Stimulated activated effector memory CD8-positive, alpha-beta T cell treated with anti-CD3 and anti-CD28 coated beads, Interleukin-12 subunit alpha, Interleukin-12 subunit beta, amount 100 ng/mL, for 72 hours (primary cell): Measurements from ENCODE around the gene TRMT112.

Source experiments
- ATAC-seq: fragments of 150-1000 bp; cut with Tn5 transposase; 2 replicates; pipeline ENCODE4 v1.10.0; 2021
- DNase-seq, 2 donors: peaks; one replicate each; pipeline ENCODE4 v3.0.0; 2021 to 2022; ENCODE audit warnings: low spot score in 2 of 2
- H3K27ac Mint-ChIP-seq: one replicate; pipeline ENCODE4 v1.8.0; 2022; ENCODE audit warnings: mild to moderate bottlenecking, mixed read lengths
- H3K36me3 Mint-ChIP-seq: one replicate; pipeline ENCODE4 v1.8.0; 2022; ENCODE audit warnings: mild to moderate bottlenecking, mixed read lengths
- H3K4me1 Mint-ChIP-seq: one replicate; pipeline ENCODE4 v1.8.0; 2022; ENCODE audit warnings: mixed read lengths
- H3K4me3 Mint-ChIP-seq: one replicate; pipeline ENCODE4 v1.8.0; 2022; ENCODE audit warnings: mild to moderate bottlenecking, mixed read lengths
- H3K9me3 Mint-ChIP-seq: one replicate; pipeline ENCODE4 v1.8.0; 2022; ENCODE audit warnings: mixed read lengths

Gene TRMT112

DNA sequence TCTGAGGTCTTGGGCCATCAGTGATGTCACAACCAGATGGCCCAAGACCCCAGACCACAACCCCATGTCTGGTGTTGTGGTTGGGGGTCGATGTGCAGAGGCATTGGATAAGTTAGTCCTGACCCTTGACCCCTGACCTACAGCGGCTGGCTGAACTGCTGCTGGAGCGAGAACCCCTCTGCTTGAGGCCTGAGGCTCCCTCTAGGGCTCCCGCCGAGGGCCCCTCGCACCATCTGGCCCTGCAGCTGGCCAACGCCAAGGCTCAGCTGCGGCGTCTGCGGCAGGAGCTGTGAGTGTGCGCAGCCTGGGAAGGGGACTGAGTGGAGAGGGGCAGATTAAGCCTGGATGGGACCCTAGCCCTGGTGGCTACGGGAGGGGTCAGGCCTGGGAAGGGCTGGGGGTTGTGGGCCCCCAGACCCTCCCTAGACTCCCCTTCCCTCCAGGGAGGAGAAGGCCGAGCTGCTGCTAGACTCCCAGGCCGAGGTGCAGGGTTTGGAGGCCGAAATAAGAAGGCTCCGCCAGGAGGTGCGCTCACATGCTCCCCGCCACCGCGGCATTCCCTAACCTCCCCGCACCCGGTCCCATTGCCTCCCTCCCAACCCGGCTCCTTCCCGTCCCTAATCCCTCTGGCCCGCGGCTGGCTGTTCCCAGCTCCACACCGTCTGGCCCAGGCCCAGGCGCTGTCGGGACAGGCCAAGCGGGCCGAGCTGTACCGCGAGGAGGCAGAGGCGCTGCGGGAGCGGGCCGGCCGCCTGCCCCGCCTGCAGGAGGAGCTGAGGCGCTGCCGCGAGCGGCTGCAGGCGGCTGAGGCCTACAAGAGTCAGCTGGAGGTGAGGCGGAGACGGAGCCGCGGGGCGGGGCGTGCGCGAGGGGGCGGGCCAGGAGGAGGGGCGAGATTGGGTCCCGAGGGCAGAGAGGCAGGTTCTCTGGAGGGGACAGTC, 24.8 kb upstream of the TRMT112 start:
- Mint-ChIP-seq H3K4me3 (peak overlapping the region; percentile 90), H3K27ac (peak overlapping the region; percentile 83), H3K9me3 (no peaks in the 10 kb centered on the region), H3K36me3 (peaks cover 86% of the 10 kb centered on the region), H3K4me1 (peaks cover 44% of the 10 kb centered on the region)
- peak; percentile 78 for ATAC-seq
- peak; percentile 80 to 95 for DNase-seq

DNA sequence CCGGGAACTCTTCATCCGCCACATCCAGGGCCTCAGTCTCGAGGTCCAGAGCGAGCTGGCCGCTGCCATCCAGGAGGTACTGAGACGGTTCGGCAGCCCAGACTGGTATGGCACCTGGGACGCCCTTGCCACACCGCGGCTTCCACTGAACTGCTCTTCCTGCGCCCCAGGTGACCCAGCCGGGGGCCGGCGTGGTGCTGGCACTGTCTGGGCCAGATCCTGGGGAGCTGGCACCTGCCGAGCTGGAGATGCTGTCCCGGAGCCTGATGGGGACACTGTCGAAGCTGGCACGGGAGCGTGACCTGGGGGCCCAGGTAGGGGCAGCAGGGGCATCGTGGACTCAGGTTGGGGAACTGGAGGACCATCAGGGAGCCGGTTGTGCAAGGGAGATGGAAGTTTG, 24.1 kb upstream of the TRMT112 start:
- peaks cover 41% of the 10 kb centered on the region for H3K4me1 Mint-ChIP-seq
- peak overlapping the region; percentile 83 for H3K27ac Mint-ChIP-seq
- peaks cover 79% of the 10 kb centered on the region for H3K36me3 Mint-ChIP-seq
- ATAC-seq (no peak), DNase-seq (no peak)
- H3K9me3 Mint-ChIP-seq = no peaks in the 10 kb centered on the region
- H3K4me3 Mint-ChIP-seq = peak overlapping the region; percentile 90

DNA sequence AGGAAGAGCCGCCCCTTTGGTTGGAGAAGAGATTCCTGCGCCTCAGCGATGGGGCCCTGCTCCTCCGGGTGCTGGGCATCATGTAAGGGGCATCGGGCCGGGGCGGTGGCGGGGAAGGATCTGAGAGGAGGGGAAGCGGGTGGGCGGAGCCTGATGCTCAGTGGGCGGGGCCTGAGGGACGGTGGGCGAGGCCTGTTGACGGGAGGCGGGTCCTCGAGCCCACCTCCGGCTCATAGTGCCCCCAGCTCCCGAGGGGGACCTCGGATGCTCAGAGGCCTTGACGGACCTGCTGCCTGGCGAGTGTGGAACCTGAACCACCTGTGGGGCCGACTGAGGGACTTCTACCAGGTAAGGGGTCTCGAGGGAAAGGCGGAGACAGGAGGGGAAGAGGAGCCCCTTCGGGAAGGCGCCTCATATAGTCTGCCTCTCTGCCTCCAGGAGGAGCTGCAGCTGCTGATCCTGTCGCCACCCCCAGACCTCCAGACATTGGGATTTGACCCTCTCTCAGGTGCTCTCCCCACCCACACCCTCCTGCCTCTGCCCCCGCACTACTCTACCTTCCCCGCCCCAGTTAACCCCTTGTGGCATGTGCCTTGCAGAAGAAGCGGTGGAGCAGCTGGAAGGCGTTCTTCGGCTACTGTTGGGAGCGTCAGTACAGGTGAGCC, 23.4 kb upstream of the TRMT112 start:
- H3K9me3 Mint-ChIP-seq = no peaks in the 10 kb centered on the region
- ATAC-seq (peak; percentile 65), DNase-seq (peak; percentile 81 to 95)
- peak overlapping the region; percentile 90 for H3K4me3 Mint-ChIP-seq
- H3K4me1 Mint-ChIP-seq = peaks cover 41% of the 10 kb centered on the region
- peaks cover 72% of the 10 kb centered on the region for H3K36me3 Mint-ChIP-seq
- H3K27ac Mint-ChIP-seq = peak overlapping the region; percentile 83

DNA sequence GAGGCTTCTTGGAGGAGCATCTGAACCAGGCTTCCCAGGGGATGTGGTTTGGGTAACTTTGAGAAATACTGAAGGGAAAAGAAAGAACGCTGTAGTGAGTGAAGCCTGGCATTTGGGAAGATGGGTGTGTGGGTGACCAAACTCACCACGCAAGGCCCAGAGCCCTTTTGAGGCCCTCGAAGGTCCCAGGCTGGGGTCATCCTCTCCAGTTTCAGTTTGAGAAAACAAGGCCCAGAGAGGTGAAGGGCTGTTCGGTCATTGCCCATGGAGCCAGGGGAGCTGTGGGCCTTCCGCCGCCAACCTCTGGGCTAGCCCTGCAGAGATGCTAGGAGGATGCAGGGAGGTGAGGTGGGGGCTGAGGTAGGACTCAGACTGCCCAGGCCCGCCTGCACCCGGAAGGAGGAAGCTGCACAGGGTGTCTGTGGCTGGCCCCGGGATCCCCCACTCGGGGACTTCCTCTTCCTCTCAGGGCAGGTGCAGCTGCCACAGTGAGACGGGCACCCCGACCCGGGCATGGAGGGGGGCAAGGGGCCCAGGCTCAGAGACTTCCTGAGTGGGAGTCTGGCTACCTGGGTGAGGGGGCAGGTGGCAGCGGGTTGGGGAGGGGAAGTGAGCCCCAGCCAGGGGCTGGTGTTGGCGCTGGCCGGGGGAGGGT, 22.5 kb upstream of the TRMT112 start, which contains the start of gene CCDC88B:
Gene CCDC88B (plus strand): TSS at position 451 of the 655 bp plus-strand sequence. CDS start 63 bp downstream, at position 514.
- ATAC-seq (peak; percentile 86), DNase-seq (peak; percentile 63 to 91)
- Mint-ChIP-seq H3K27ac (peak within 1 kb of the TSS; percentile 83), H3K36me3 (peaks cover 68% of the 10 kb centered on the region), H3K9me3 (no peaks in the 10 kb centered on the region), H3K4me1 (peaks cover 43% of the 10 kb centered on the region), H3K4me3 (peak within 1 kb of the TSS; percentile 90)

DNA sequence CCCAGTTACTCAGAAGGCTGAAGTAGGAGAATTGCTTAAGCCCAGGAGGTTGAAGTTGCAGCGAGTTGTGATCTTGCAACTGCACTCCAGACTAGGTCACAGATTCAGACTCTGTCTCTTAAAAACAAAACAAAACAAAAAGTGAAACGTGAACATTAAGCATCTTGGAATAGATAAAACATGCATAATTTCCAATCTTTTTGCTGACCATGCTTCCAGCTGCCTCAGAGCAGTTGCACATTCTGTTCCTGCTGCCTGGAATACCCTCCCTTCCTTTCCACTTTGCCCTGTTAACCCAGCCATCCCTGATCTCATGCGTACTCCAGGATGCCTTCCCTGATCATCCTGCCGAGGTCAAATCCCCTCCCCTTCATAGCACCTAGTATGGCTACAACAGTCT, 21.9 kb upstream of the TRMT112 start:
- H3K4me3 Mint-ChIP-seq = peak overlapping the region; percentile 90
- H3K4me1 Mint-ChIP-seq = peaks cover 45% of the 10 kb centered on the region

DNA sequence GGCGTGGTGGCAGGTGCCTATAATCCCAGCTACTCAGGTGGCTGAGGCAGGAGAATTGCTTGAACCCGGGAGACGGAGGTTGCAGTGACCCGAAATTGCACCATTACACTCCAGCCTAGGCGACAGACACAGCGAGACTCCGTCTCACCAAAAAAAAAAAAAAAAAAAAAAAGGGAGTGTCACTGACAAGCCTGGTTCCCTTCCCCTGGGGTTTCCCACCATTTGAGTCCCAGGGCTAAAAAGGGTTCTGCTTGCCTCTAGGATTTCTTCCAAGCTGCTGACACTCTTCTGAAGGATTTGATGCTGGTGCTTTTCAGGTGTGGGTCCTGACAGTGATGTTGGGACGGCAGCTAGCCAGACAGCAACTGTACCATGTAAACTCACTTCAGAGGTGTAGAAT, 21.4 kb upstream of the TRMT112 start:
- Mint-ChIP-seq H3K36me3 (peaks cover 64% of the 10 kb centered on the region), H3K27ac (peak overlapping the region; percentile 83)

More for the DNA sequence above, 21.9 kb upstream of the TRMT112 start:
- H3K27ac Mint-ChIP-seq = peak overlapping the region; percentile 83
- peaks cover 64% of the 10 kb centered on the region for H3K36me3 Mint-ChIP-seq
- ATAC-seq (no peak), DNase-seq (no peak)
- H3K9me3 Mint-ChIP-seq = no peaks in the 10 kb centered on the region

DNA sequence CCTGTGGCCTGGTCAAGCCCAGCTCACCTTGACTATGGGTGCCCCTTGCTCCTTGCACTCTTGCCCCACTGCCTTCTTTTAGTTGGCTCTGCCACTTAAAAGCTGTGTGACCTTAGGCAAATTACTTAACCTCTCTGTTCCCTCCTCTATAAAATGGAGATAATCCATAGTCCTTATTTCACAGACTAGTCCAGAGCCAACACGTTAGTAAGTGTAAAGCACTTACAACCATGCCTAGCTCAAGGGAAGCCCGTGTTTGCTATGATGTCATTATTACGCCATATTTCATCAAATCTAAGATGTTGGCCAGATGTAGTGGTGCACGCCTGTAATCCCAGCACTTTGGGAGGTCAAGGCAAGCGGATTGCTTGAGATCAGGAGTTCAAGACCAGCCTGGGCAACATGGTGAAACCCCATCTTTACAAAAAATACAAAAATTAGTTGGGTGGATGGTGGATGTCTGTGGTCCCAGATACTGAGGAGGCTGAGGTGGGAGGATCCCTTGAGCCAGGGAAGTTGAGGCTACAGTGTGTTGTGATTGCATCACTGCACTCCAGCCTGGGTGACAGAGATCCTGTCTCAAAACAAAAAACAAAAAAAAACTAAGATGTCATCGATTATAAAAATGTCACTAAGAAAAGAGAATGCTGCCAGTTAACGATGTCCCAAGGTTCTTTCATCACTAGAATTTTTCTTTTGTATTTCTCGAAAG, 20.3 kb upstream of the TRMT112 start:
- Mint-ChIP-seq H3K4me3 (peak overlapping the region; percentile 90), H3K9me3 (no peaks in the 10 kb centered on the region), H3K27ac (peak overlapping the region; percentile 29), H3K4me1 (peaks cover 45% of the 10 kb centered on the region), H3K36me3 (peaks cover 65% of the 10 kb centered on the region)
- ATAC-seq (no peak), DNase-seq (no peak)

More for the DNA sequence above, 21.4 kb upstream of the TRMT112 start:
- peak overlapping the region; percentile 90 for H3K4me3 Mint-ChIP-seq
- H3K9me3 Mint-ChIP-seq = no peaks in the 10 kb centered on the region
- no peak for DNase-seq
- no peak for ATAC-seq
- peaks cover 45% of the 10 kb centered on the region for H3K4me1 Mint-ChIP-seq

DNA sequence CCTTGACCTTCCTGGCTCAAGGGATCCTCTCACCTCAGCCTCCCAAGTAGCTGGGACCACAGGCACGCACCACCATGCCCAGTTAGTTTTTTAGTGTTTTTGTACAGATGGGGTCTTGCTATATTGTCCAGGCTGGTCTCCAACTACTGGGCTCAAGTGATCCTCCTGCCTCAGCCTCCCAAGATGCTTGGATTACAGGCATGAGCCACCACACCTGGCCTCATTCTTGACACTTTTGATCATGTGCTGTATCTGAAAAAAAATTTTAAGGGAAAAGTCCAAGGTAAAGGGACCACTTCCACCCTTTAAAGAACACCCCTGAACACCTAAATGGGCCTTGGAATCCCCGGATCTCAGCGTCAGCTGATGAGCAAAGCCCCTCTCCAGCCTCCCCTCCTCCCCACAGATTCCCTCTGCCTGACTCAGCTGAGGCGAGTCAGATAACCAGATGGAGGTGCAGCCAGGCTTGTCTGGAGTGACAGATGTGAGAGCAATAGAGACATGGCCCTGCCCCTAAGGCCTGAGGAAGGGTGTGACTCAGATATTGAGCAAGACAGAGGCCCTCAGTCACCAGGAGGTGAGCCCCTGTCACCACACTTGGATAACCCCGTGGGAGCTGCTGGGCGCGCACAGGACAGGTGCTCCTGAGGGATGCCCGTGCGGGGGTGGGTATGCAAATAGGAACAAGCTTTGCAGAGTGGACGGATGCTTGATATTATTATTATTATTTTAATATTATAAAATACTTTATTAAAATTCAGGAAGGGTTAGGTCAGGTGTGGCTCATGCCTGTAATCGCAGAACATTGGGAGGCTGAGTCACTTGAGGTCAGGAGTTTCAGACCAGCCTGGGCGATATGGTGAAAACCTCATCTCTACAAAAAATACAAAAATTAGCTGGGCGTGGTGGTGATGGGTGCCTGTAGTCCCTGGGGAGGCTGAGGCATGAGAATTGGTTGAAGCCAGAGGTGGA, 17.7 kb upstream of the TRMT112 start:
- H3K9me3 Mint-ChIP-seq = no peaks in the 10 kb centered on the region
- peaks cover 44% of the 10 kb centered on the region for H3K4me1 Mint-ChIP-seq
- peaks cover 45% of the 10 kb centered on the region for H3K36me3 Mint-ChIP-seq
- peak overlapping the region; percentile 78 for H3K27ac Mint-ChIP-seq
- peak overlapping the region; percentile 7 for H3K4me3 Mint-ChIP-seq
- no peak for DNase-seq
- peak; percentile 82 for ATAC-seq

DNA sequence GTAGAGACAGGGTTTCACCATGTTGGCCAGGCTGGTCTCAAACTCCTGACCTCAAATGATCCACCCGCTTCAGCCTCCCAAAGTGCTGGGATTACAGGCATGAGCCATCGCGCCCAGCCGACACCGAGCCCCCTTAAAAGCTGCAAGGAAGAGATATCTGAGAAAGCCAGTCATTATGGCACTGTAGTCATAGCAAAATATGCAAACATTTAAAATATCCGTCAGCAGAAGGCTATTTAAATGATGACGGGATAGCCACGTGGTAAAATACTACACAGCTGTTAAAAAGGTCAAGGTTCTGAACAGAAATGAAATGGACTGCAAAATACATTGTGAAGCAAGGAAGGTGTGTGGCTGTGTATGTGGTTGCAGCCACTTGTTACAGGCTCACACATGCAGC, 16.2 kb upstream of the TRMT112 start:
- H3K9me3 Mint-ChIP-seq = no peaks in the 10 kb centered on the region
- no peak for ATAC-seq
- H3K36me3 Mint-ChIP-seq = peaks cover 30% of the 10 kb centered on the region
- H3K4me3 Mint-ChIP-seq = no peak overlapping the region
- no peak overlapping the region for H3K27ac Mint-ChIP-seq
- no peak for DNase-seq
- H3K4me1 Mint-ChIP-seq = peaks cover 32% of the 10 kb centered on the region

DNA sequence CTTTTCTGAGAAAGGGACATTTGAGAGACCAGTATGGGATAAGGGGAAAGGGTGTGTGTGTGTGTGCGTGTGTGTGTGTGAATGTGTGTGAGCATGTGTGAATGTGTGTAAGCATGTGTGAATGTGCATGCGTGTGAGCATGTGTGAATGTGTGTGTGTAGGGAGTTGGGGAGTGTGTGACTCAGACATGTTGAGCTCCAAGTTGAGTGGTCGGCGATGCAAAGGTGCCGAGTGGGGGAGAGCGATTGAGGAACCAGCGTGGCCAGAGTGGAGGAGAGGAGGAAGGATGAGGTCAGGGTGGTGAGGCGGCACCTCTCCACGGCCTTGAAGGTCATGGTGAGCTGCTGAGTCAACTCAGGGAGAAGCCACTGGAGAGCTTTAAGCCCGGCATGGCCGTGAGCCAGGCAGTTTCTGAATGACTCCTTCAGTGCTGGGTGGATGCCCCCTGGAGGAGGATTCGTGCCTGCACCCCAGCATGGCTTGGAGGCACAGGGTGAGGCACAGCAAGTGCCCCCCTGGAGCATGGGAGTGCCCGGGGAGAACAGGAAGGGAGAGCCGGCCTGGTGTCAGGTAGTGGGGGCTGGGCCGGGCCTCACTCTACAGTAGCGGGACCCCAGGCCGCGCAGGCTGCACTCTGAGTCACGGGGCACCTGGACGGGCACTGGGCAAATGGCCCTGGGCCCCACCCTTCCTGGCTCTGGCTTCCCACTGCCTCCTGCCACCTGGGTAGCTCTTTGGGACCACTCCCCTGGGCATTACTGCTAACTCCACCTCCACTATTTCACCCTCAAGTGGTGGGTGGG, 14.4 kb upstream of the TRMT112 start:
- Mint-ChIP-seq H3K9me3 (no peaks in the 10 kb centered on the region), H3K4me1 (peaks cover 27% of the 10 kb centered on the region), H3K4me3 (peak overlapping the region; percentile 36), H3K27ac (peak overlapping the region; percentile 68), H3K36me3 (peaks cover 18% of the 10 kb centered on the region)
- DNase-seq (peak; percentile 75 to 92), ATAC-seq (peak; percentile 94)

DNA sequence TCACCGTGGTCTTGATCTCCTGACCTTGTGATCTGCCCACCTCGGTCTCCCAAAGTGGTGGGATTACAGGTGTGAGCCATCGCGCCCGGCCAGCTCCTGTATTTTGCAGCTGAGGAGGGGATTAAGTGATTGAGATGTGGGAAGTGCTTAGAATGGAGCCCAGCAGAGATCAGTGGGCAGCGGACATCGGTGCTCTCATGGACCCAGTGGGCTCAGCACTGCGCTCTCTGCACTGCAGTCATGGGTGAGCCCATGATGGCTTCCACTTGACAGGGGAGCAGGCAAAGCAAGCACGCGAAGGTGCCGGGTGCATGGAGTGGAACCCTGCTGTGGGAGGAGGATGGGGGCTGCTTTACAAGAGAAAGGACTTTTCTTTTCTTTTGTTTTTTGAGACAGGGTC, 13.5 kb upstream of the TRMT112 start:
- peaks cover 27% of the 10 kb centered on the region for H3K4me1 Mint-ChIP-seq
- no peaks in the 10 kb centered on the region for H3K9me3 Mint-ChIP-seq
- H3K27ac Mint-ChIP-seq = no peak overlapping the region
- ATAC-seq = no peak
- DNase-seq = no peak
- peaks cover 18% of the 10 kb centered on the region for H3K36me3 Mint-ChIP-seq
- no peak overlapping the region for H3K4me3 Mint-ChIP-seq

DNA sequence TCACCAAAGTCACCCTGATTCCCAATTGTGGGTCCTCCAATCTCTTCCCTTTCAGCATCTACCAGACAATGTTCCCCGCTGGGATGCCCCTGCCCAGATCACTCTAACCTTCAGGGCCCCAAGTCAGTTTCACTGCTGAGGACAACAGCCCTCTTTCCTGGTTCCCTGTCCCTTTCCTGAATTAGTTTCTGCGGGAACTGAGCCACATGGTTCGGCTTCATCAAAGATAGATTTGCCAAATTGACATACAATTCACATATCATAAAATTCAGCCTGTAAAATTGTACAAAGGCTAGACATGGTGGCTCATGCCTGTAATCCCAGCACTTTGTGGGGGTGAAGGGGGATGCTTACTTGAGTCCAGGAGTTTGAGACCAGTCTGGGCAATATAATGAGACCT, 10.6 kb upstream of the TRMT112 start:
- DNase-seq = no peak
- no peaks in the 10 kb centered on the region for H3K9me3 Mint-ChIP-seq
- no peak overlapping the region for H3K27ac Mint-ChIP-seq
- H3K4me1 Mint-ChIP-seq = peaks cover 16% of the 10 kb centered on the region
- peaks cover 4% of the 10 kb centered on the region for H3K36me3 Mint-ChIP-seq
- H3K4me3 Mint-ChIP-seq = no peak overlapping the region
- ATAC-seq = no peak

DNA sequence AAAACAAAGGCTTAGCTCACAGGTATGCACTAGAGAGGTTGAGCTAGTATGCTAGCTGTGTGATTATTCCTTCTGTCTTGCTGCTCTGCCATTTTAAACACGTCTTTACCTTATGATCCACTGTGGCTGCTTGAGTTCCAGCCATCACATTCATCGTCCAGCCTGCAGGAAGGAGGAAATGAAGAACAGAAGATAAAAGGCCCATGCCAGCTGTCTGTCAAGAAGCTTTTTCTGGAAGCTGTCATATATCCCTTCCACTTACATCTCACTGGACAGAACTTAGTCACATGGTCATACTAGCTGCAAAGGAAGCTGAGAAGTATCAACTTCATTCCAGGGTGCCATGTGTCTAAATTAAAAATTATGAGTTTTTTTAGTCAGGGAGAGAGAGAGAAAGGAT, 10.0 kb upstream of the TRMT112 start:
- DNase-seq = no peak

More for the DNA sequence above, 10.0 kb upstream of the TRMT112 start:
- Mint-ChIP-seq H3K36me3 (peaks cover 9% of the 10 kb centered on the region), H3K27ac (no peak overlapping the region), H3K9me3 (no peaks in the 10 kb centered on the region), H3K4me3 (no peak overlapping the region), H3K4me1 (peaks cover 16% of the 10 kb centered on the region)
- ATAC-seq = no peak
